ENCODE measurements around the gene ARID4B.

Gene ARID4B

DNA sequence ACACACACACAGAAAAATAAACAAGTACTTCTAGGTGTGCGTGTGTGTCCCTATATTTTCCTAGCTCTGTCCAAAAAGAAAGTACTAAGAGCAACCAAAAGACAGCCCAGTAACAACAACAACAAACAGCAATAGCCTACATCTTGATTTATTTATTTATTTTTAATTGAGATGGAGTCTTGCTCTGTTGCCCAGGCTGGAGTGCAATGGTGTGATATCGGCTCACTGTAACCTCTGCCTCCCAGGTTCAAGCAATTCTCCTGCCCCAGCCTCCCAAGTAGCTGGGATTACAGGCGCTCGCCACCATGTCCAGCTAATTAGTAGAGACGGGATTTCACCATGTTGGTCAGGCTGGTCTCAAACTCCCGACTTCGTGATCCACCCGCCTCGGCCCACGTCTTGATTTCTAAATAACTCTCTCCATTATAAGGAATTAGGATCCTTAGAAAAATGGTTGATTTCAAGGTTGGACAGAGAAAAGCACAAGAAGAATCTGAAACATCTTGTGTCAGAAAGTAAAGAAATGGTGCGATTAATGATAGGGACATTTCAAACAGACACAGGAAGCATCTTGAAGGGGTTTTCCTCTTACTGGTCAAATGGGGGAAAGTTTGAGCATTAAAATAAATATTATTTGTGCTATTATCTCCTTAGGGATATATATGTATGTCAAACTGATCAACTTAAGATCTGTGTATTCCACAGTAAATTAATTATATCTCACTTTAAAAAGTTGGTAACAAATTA lies 59.4 kb downstream of the ARID4B start:
- Histone ChIP-seq H4K20me1 (ENCODE audit: insufficient read depth, low read length) (peaks cover 53% of the 10 kb centered on the region; the same call in 1 of the 2 replicates), H2AFZ (ENCODE audit: low read depth, low read length) (no peak overlapping the region), H3K9ac (ENCODE audit: low read depth, low read length) (no peak overlapping the region), H3K79me2 (ENCODE audit: insufficient read depth, low read length) (peaks cover 99% of the 10 kb centered on the region), H3K4me3 (ENCODE audit: low read depth in 1 of 2, low read length in 2 of 2) (no peak overlapping the region), H3K4me1 (ENCODE audit: insufficient read depth, low read length) (peaks cover 6% of the 10 kb centered on the region; the same call in 1 of the 2 replicates), H3K36me3 (ENCODE audit: insufficient read depth, low read length) (no peaks in the 10 kb centered on the region), H3K27ac (ENCODE audit: low read length) (no peak overlapping the region), H3K4me2 (ENCODE audit: insufficient read depth, low read length) (no peak overlapping the region), H3K27me3 (ENCODE audit: insufficient read depth, low read length, poor library complexity) (no peaks in the 10 kb centered on the region), H3K9me3 (ENCODE audit: insufficient read depth, low read length, severe bottlenecking) (no peaks in the 10 kb centered on the region)
- DNase-seq (no peak), ATAC-seq (ENCODE audit: insufficient read depth, low read depth) (no peak)
- no peak for TF ChIP-seq EZH2 (IDR thresholded peaks at IDR 0.05; ENCODE audit: borderline replicate concordance, low read depth, low read length, severe bottlenecking)
- TF ChIP-seq, protein P1, sequence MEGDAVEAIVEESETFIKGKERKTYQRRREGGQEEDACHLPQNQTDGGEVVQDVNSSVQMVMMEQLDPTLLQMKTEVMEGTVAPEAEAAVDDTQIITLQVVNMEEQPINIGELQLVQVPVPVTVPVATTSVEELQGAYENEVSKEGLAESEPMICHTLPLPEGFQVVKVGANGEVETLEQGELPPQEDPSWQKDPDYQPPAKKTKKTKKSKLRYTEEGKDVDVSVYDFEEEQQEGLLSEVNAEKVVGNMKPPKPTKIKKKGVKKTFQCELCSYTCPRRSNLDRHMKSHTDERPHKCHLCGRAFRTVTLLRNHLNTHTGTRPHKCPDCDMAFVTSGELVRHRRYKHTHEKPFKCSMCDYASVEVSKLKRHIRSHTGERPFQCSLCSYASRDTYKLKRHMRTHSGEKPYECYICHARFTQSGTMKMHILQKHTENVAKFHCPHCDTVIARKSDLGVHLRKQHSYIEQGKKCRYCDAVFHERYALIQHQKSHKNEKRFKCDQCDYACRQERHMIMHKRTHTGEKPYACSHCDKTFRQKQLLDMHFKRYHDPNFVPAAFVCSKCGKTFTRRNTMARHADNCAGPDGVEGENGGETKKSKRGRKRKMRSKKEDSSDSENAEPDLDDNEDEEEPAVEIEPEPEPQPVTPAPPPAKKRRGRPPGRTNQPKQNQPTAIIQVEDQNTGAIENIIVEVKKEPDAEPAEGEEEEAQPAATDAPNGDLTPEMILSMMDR (IDR thresholded peaks at IDR 0.05; ENCODE audit: borderline replicate concordance, extremely low read depth, low read length, poor library complexity, severe bottlenecking): no peak

DNA sequence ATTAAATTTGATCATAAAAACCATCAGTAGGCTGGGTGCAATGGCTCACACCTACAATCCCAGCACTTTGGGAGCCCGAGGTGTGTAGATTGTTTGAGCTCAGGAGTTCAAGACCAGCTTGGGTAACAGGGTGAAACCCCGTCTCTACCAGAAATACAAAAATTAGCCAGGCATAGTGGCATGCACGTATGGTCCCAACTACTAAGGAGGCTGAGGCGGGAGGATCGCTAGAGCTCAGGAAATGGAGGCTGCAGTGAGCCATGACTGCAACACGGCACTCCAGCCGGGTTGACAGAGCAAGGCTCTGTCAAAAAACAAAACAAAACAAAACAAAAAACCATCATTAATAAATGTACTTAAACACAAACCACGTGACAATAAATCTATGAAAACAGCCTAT lies 61.0 kb downstream of the ARID4B start:
- no peak for DNase-seq

DNA sequence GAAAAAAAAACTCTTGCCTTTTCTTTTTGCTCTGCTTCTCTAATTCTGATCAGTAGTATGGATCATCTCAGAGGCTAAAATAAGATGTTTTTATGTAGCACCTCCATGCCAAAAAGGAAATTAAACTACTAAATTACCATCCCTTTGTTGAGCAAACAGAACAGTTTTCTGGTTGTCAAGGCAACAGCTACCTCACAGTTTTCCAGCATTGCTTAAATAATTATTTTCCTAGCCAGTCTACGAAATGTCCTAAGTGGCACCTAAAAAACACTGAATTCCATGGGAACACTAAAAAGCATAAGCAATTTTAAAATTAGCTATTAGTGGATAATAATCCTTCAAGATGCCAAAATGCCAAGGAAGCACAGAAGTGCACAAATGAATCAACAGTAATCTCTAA lies 61.7 kb downstream of the ARID4B start:
- Histone ChIP-seq H3K36me3 (ENCODE audit: insufficient read depth, low read length) (no peaks in the 10 kb centered on the region), H3K9ac (ENCODE audit: low read depth, low read length) (no peak overlapping the region), H3K4me1 (ENCODE audit: insufficient read depth, low read length) (peaks cover 11% of the 10 kb centered on the region), H3K9me3 (ENCODE audit: insufficient read depth, low read length, severe bottlenecking) (no peaks in the 10 kb centered on the region), H3K4me2 (ENCODE audit: insufficient read depth, low read length) (no peak overlapping the region), H3K27me3 (ENCODE audit: insufficient read depth, low read length, poor library complexity) (no peaks in the 10 kb centered on the region), H3K79me2 (ENCODE audit: insufficient read depth, low read length) (peaks cover 99% of the 10 kb centered on the region), H3K27ac (ENCODE audit: low read length) (no peak overlapping the region), H3K4me3 (ENCODE audit: low read depth in 1 of 2, low read length in 2 of 2) (no peak overlapping the region), H2AFZ (ENCODE audit: low read depth, low read length) (no peak overlapping the region), H4K20me1 (ENCODE audit: insufficient read depth, low read length) (peaks cover 44% of the 10 kb centered on the region; the same call in 1 of the 2 replicates)
- no peak for TF ChIP-seq EZH2 (IDR thresholded peaks at IDR 0.05; ENCODE audit: borderline replicate concordance, low read depth, low read length, severe bottlenecking)
- ATAC-seq (ENCODE audit: insufficient read depth, low read depth) (no peak), DNase-seq (no peak)

More for the DNA sequence above, 61.0 kb downstream of the ARID4B start:
- H3K9me3 ChIP-seq (ENCODE audit: insufficient read depth, low read length, severe bottlenecking): no peaks in the 10 kb centered on the region
- no peaks in the 10 kb centered on the region for H3K36me3 ChIP-seq (ENCODE audit: insufficient read depth, low read length)
- ATAC-seq (ENCODE audit: insufficient read depth, low read depth): no peak
- H3K27ac ChIP-seq (ENCODE audit: low read length): no peak overlapping the region
- H3K79me2 ChIP-seq (ENCODE audit: insufficient read depth, low read length): peaks cover 99% of the 10 kb centered on the region
- no peak overlapping the region for H3K4me2 ChIP-seq (ENCODE audit: insufficient read depth, low read length)
- TF ChIP-seq EZH2 (IDR thresholded peaks at IDR 0.05; ENCODE audit: borderline replicate concordance, low read depth, low read length, severe bottlenecking): no peak
- TF ChIP-seq, protein P1 (IDR thresholded peaks at IDR 0.05; ENCODE audit: borderline replicate concordance, extremely low read depth, low read length, poor library complexity, severe bottlenecking): no peak
- no peak overlapping the region for H3K4me3 ChIP-seq (ENCODE audit: low read depth in 1 of 2, low read length in 2 of 2)
- no peak overlapping the region for H2AFZ ChIP-seq (ENCODE audit: low read depth, low read length)
- peaks cover 6% of the 10 kb centered on the region; the same call in 1 of the 2 replicates for H3K4me1 ChIP-seq (ENCODE audit: insufficient read depth, low read length)
- H3K27me3 ChIP-seq (ENCODE audit: insufficient read depth, low read length, poor library complexity): no peaks in the 10 kb centered on the region
- H3K9ac ChIP-seq (ENCODE audit: low read depth, low read length): no peak overlapping the region
- peaks cover 45% of the 10 kb centered on the region; the same call in 1 of the 2 replicates for H4K20me1 ChIP-seq (ENCODE audit: insufficient read depth, low read length)

DNA sequence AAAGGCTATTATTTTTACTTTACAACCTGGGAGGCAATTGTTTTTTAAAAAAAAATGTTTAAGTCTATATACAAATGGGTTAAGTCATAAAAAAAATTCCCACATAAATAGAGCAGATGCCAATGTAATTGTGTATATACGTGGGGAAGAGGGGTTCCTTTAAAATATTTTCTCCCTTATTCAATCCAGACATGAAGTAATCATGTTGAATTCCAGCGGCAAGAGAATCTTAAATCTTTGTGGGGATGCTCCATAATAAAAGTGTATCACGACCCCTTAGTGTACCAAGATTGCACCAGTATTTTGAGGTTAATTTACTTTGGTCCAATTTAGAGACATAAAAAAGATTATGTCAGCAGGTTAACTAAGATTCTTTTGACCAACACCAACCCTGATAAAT lies 62.1 kb downstream of the ARID4B start:
- Histone ChIP-seq H3K9me3 (ENCODE audit: insufficient read depth, low read length, severe bottlenecking) (no peaks in the 10 kb centered on the region), H3K27me3 (ENCODE audit: insufficient read depth, low read length, poor library complexity) (no peaks in the 10 kb centered on the region), H2AFZ (ENCODE audit: low read depth, low read length) (no peak overlapping the region), H3K9ac (ENCODE audit: low read depth, low read length) (no peak overlapping the region), H3K4me2 (ENCODE audit: insufficient read depth, low read length) (no peak overlapping the region), H3K36me3 (ENCODE audit: insufficient read depth, low read length) (no peaks in the 10 kb centered on the region), H3K27ac (ENCODE audit: low read length) (no peak overlapping the region), H3K4me3 (ENCODE audit: low read depth in 1 of 2, low read length in 2 of 2) (no peak overlapping the region), H3K4me1 (ENCODE audit: insufficient read depth, low read length) (peaks cover 15% of the 10 kb centered on the region), H4K20me1 (ENCODE audit: insufficient read depth, low read length) (peaks cover 40% of the 10 kb centered on the region; the same call in 1 of the 2 replicates), H3K79me2 (ENCODE audit: insufficient read depth, low read length) (peaks cover 99% of the 10 kb centered on the region)
- no peak for DNase-seq
- ATAC-seq (ENCODE audit: insufficient read depth, low read depth): no peak
- no peak for TF ChIP-seq EZH2 (IDR thresholded peaks at IDR 0.05; ENCODE audit: borderline replicate concordance, low read depth, low read length, severe bottlenecking)
- TF ChIP-seq, protein P1 (IDR thresholded peaks at IDR 0.05; ENCODE audit: borderline replicate concordance, extremely low read depth, low read length, poor library complexity, severe bottlenecking): no peak

Measured in DND-41 (cell line).